Mucosa of gallbladder (tissue), 1 donor: ENCODE measurements around the gene PSTPIP2. TPM values are rescaled to one million over a fixed set of nuclear protein-coding genes. Genes with fewer than 3 reads are reported as not detected.
"Not testable (repeated sequence)": the region's sequence is repeated elsewhere in the genome, so short reads cannot be mapped to it uniquely, and the experiment has no call there.

Source experiments
- DNase-seq: peaks from one replicate; pipeline ENCODE4 v3.0.0-alpha.2; 2020; ENCODE audit warnings: low spot score
- total RNA-seq: library from RNA; stranded (reverse); gene quantifications from one replicate; pipeline ENCODE4 v1.2.1, GENCODE V29; 2021
- donor health status: DM: no; HTN: no; CAD: no.

The PSTPIP2 gene
- total RNA-seq, 1 donor from 2014 or later = 7.0 TPM

DNA sequence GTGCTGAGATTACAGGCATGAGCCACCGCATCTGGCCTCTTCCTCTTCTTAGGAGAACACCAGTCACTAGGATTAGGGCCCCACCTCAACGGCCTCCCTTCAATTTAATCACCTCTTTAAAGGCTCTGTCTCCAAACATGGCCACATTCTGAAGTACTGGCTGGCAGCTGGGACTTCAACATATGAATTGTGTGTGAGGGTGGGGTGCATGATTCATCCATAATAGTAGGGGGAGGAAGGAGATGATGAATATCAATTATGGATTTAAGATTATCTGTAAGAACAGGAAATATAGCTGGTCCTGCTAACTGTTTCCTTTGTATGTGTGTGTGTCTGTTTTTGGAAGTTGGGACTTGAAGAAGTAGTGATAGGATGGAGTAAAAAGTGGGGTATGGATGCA is 90.2 kb downstream of the PSTPIP2 start:
- DNase-seq = no peak

DNA sequence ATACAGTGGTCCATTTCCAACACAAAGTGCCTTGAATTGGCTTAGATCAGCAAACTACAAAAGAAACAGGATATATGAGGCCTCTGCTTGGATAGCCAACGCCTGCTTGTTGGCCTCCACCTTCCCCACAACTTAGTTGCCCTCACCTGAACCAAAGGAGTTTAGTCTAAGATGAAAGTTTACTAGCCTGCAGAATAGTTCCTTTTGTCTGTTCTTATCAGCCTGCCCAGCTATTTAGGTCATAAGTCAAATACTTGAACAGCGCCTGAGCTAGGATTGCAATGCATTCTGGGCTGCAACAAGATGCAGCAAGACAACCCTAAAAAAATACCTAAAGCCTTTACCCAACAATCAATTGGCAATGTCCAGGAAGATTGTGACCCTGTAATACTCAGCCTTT is 91.8 kb downstream of the PSTPIP2 start:
- DNase-seq = no peak

DNA sequence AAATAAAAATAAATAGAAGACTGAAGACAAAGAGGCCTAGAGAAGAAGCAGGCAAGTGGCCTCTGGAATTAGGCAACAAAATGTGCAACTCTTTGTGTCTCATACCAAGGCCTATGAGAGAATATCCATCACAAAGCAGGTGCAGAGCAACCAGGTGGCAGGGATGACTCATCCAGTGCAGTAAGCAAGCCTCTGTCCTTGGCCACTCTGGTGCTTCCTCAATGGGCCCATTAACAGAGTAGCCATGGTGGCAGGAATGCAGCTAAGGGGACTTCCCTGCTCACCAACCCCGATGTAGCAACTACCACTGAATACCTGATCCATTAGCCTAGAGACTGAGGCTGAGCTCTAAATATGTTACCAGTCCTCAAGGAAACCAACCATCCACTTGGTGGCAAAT is 94.0 kb downstream of the PSTPIP2 start:
- no peak for DNase-seq

DNA sequence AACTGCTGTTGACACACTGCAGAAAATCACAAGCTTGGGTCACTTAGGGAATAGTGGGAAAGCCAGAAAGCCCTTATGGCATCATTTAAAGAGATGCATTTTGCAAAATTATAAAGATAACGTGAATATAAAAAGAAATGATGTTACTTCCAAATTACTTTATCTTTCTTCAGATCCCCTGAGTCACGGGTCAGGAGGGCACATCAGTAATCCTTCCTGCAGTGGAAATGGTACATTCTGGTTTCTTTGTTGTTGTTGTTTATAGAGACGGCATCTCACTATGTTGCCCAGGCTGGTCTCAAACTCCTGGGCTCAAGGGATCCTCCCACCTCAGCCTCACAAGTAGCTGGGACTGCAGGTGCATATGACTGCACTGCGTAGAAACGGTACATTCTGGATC is 95.1 kb downstream of the PSTPIP2 start:
- no peak for DNase-seq

DNA sequence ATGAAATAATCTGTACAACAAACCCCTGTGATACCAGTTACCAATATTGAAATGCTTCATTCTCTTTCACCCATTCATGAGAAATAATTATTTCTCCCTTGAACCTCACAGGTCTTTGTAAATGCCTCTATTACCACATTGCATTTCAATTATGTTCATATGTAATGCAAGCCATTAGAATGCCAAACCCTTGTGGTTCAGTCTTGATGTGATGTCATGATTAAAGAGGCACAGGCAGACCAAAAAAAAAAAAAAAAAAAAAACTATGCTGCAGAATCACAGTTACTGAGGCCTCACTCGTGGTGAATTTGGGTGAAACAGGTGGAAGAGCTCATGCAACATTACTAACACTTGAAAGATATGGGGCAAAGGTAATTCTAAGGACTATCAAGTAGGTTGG is 95.5 kb downstream of the PSTPIP2 start:
- no peak for DNase-seq

DNA sequence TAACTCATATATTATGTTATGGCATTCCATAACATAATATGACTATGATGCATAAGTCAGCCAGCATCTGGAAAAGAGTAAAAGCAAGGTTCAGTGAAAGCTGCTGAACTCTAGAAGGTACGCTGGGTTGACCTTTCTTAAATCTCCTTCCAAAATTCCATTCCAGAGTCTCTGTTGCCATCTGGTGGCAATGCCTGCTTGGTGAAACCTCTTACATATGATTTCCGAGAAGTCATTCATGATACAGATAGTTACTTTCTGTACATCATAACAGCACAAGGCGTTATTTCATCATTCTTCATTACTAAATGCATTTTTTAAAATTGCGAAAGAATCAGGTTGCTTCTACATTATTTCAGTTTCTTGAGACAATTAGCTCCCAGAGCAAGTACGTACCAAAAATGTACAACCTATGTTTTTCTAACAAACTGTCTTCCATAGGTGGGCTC is 97.9 kb downstream of the PSTPIP2 start:
- peak; percentile 67 for DNase-seq

DNA sequence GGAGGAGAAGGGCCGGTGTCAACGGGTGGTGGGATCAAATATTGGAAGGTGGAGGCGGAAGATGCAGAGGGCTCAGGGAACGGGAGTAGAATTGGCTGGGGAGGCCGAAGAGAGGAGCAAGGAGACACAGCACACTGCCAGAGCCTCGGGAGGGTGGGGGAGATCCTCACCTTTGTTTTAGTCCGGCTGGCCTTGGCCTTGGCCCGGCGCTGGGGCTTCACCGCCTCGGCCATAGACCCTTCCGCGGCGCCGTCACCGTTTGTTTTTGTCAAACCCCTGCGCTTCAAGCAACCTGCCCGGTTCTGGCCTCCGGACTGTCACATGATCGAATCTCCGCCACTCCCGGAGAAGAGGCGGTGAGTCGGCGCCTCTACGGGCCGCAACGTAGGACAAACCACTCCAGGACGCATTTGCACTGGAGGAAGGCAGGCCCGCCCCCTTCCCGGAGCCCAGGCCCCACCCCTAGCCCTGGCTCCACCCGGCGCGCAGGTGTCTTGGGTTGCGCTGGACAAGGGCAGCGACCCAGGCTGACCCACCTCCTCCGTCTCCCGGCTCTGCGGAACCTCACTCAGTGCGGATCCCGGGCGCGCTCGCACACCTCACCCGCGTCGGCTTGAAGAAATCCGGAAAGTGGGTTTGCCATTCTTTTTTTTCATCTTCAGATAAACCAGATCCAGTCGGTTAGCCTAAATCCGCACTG is 104.9 kb downstream of the PSTPIP2 start, which contains the start of gene EPG5:
Gene EPG5 (minus strand): TSS at position 323 of the 700 bp plus-strand sequence. CDS start 90 bp downstream, at position 233.
- DNase-seq = peak; percentile 97

DNA sequence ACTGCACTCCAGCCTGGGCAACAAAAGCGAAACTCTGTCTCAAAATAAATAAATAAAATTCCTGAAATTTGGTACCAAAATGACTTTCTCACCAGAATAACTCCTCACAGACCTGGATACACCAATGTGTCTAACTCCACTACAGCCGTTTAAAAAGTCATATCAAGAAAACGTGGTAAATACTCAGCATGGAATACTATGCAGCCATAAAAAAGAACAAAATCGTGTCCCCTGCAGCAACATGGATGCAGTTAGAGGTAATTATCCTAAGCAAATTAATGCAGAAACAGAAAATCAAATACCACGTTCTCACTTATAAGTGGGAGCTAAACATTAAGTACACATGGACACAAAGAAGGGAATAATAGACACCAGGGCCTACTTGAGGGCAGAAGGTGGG is 107.1 kb downstream of the PSTPIP2 start:
- DNase-seq = not testable (repeated sequence)

DNA sequence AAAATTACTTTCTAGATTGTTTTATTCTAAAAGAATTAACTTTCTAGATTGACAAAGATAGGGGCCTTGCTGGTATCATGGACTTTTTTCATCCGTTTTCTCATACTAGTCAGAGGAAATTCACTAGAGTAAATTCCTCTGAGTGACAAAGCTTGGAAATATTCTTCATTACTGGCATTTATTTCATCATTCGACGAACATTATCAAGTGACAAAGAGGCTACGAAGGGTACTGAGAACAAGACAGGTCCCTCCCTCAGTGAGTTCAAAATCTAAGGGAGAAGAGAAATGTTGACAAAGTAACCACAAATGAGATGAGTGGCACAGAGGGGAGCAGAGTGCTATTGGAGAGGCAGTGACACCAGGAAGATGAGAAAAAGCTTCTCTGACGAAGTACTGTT is 109.2 kb downstream of the PSTPIP2 start:
- no peak for DNase-seq

DNA sequence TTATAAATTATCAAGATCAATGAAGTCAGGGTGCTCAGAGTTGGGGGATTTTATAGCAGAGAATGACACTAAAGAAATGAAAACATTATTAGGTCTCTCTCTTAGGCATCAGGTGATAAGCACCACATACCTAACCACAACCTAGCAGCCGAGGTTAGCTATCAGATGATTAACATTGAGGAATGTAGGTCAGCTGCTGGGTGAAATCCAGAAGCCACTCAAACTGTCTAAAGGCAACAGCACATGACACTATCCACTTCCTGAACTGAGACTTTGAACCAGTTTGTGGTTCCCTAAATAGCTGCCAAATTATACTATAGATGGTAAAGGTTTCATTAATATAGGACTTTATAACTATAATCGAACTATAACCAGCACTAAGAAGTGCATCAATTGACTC is 109.6 kb downstream of the PSTPIP2 start:
- DNase-seq = peak; percentile 55

DNA sequence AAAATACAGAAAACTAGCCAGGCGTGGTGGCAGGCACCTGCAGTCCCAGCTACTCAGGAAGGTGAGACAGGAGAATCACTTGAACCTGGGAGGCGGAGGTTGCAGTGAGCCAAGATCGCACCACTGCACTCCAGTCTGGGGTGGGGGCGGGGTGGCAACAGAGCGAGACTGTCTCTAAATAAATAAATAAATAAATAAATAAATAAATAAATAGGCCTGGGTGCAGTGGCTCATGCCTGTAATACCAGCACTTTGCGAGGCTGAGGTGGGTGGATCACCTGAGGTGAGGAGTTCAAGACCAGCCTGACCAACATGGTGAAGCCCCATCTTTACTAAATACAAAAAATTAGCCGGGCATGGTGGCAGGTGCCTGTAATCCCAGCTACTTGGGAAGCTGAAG is 112.6 kb downstream of the PSTPIP2 start:
- DNase-seq = not testable (repeated sequence)

DNA sequence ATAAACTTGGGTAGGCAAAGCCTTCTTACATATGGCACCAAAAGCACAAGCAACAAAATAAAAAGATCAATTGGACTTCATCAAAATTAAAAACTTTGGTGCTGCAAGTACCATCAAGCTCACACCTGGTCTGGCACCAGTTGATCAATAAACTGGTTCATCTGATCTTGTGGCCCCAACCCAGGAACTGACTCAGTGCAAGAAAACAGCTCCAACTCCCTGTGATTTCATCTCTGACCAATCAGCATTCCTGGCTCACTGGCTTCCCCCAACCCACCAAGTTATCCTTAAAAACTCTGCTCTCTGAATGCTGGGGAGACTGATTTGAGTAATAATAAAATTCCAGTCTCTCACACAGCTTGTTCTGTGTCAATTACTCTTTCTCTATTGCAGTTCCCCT is 113.3 kb downstream of the PSTPIP2 start:
- DNase-seq = no peak

DNA sequence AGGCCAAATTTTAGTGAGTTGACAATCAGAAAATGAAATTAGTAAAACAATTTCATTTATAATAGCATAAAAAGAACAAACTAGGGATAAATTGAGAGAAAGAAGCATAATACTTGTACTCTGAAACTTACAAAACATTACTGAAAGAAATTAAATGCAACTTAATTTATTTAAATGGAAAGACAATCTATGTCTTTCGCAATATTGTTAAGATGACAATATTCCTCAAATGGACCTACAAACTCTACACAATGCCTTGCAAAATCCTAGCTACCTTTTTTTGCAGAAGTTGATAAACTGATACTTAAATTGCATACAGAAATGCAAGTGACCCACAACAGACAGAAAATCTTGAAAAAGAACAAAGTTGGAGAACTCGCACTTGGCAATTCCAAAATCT is 114.0 kb downstream of the PSTPIP2 start:
- no peak for DNase-seq

DNA sequence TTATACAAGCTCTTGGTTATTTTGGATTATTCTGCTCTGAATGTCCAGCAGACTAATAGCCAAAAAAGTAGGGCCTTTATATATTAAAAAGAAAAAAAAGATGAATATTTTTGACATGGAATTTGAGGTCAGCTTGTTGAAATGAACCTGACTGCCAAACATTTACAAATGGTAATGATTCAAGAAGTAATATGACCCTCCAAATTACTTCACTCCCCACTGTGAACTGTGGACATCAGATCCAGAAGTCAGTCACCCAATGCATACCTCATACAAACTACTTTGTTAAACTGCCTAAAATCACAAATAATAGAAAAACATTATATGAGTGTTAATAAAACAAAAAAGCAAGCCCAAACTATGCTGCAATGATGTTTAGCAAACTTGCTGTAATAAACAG is 115.0 kb downstream of the PSTPIP2 start:
- no peak for DNase-seq

DNA sequence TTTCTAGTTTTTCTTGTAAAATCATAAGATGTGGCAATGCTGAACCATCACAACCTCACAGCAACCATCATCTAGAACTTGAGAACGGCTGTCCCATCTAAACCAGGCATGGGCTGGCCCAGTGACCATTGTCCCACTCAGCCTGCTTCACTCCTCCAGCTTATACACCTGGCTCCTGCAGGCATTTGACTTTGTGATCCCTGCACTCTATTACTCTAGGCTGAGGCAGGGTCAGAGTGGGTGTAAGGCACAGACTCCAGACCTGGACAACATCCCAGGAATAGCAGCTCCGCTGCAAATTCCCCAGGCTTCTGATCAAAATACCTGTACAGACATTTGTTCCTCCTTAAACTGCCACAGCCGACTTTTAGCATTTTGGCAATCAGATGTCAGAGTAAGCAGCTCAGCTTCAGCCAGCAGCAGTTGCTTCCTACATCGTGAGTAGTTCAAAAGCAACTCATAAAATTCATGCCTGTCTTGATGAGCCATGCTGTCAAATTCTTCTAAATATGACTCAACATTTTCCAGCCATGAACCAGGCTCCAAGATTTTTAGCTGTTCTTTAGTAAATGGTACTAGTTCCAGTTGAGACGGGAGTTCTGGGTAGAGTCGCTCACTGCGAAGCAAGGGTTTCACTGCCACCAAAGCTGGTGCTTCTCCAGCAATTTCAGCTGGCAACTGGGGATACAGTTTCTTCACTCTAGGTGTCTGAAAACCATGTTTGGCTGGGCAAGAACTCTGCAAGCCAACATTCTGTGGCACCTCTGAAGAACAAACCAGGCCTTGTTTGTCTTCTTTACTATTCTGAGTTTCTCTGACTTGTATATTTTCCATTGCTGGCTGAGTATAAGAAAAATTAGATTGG is 117.8 kb downstream of the PSTPIP2 start:
- no peak for DNase-seq

DNA sequence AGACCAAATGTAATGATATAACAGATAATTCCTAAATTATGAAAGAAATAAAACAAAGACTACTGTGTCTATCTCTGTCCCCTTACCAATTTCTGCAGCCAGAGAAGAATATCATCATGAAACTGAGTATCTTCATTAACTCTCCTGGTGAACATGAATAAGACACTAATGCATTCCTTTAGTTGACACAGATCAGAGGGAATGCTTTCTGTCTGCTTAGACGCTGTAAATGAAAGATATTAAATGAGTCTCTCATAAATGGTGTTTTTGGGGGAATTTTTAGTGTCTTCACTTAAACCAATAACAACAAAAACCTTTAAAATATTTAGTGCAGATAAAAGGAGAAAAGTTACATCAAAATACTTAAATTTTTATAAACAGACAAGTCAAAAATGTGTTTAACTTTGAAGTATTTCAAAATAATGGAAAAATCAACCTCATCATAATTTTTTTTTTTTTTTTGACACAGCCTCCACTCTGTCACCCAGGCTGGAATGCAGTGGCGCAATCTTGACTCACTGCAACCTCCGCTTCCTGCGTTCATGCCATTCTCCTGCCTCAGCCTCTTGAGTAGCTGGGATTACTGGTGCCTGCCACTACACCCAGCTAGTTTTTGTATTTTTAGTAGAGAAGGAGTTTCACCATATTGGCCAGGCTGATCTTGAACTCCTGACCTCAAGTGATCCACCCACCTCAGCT is 120.9 kb downstream of the PSTPIP2 start:
- no peak for DNase-seq

DNA sequence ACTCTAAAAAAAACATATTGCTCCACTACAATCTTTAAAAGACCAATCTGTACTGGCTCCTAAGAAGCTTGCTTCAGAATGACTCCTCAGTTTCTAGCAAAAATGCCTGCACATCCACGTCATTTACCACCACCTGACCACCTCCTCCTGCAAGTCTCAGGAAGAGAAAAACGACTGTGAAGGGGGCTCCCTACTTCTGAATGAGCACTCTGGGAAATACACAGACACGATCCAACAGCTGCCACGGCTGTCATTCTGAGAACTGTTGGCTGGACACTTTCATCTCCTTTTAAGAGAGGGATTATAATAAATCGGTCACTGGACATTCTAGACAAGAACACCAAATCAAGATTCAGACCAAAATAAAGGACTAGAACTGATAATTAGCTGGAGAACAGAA is 126.4 kb downstream of the PSTPIP2 start:
- no peak for DNase-seq

DNA sequence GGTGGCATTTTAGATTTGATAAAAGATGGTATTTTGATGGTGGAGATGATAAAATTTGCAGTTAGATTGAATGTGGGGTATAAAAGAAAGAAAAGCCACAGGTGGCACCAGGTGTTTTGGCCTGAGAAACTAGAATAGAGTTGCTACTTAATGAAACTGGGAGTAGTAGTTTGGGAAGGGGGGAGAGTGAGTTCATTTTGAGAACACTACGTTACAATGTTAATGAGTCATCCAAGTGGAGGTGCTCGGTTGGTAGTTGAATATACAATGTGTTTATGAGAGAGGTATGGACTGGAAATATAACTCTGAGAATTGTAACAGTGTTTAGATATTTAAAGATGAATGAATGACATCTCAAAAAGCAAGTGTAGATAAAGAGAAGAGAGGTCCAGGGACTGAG is 131.3 kb downstream of the PSTPIP2 start:
- no peak for DNase-seq

DNA sequence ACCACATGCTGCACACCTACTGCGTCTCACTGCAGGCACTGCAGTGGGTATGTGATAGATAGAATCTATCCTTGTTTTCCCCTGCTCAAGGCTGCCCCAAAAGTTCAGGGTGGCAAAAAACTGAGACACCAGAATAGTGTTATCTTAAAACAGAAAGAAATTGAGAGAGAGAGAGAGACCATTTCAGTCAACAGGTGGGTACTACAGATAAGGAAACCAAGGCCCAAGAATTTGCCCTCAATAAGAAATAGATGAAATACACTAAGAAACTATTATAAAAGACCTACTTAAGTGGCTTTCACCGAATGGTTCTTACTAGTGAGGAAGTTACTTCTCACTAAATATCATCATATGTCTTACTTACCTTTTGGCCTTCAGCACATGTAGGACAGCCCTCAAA is 132.8 kb downstream of the PSTPIP2 start:
- DNase-seq = no peak

DNA sequence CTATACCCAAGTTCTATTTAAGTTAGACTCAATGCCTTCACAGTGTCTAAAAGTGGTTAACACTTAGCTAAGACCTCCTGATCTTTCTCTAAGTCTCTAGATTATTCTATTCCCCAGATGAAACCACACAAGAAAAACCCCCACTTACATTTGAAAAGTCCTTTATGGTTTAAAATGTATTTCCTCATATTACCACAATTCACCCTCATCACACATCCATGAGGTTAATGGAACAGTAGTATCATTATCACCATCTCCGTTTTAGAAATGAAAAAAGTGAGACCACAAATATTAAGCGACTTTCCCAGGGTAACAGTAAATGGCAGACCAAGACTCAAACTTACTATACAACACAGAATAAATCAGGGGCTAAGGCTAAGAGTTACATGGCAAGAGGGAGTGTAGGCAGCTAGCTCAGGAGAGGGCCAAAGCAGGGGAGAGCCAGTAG is 133.5 kb downstream of the PSTPIP2 start:
- no peak for DNase-seq

DNA sequence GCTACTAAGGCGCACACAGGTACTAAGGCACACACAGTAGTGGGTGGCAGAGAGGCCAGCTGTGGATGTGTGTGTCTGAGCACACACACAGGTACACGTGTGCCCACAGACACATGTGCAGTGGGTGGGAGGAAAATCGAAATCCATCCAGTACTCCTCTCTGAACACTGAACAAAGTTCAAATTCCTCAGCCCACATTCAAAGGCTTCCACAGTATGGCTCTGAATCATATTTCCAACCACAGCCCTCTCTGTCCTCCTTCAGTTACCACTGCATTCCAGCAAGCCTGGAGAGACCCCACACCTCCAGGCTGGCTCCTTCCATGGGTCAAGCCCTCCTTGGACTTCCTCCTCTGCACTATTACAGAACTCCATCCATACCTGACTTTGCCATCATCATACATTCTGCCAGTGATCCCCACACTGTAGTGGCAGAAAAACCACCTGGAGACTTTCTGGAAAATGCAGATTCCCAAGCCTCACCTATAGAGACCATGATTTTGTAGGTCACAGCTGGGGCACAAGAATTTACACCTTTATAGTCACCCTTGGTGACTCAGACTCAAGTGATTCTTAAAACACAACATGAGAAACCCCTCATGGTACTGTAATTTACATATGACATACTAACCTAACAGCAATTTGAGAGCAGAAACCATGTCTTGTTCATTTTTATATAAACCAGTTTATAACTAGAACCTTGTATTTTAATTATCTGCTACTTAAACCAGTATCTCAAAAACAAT is 136.3 kb downstream of the PSTPIP2 start:
- no peak for DNase-seq
